WTC11 (cell line): ENCODE results near the gene NXPH3. TPM values are rescaled to one million over a fixed set of nuclear protein-coding genes. Genes with fewer than 3 reads are reported as not detected.

ENCODE experiments used
- ATAC-seq: fragments of 200-7000 bp; cut with Tn5 transposase; 2 replicates; pipeline ENCODE4 v1.10.0; 2021; ENCODE audit warnings: mild to moderate bottlenecking, moderate library complexity
- CTCF ChIA-PET: fragments of 300-600 bp; sonication (Branson Sonifier 250); formaldehyde crosslinking; loops from one replicate; lab custom pipeline; 2021; ENCODE audit warnings: antibody characterized with exemption; lab: Charles Lee
- POLR2A ChIA-PET: fragments of 350-600 bp; sonication (Branson Sonifier 250); formaldehyde crosslinking; loops from one replicate; lab custom pipeline; 2021; ENCODE audit warnings: antibody characterized with exemption; lab: Charles Lee
- DNase-seq: peaks from one replicate; pipeline ENCODE4 v3.0.0; 2021; ENCODE audit warnings: low spot score
- H3K27ac Mint-ChIP-seq: 2 replicates; pipeline ENCODE4 v1.8.0; 2021; ENCODE audit warnings: mixed read lengths
- H3K27me3 Mint-ChIP-seq: 2 replicates; pipeline ENCODE4 v1.8.0; 2021; ENCODE audit warnings: low read depth, mild to moderate bottlenecking, moderate library complexity, mixed read lengths
- H3K36me3 Mint-ChIP-seq: 2 replicates; pipeline ENCODE4 v1.8.0; 2021; ENCODE audit warnings: mixed read lengths
- H3K4me1 Mint-ChIP-seq: 2 replicates; pipeline ENCODE4 v1.8.0; 2022; ENCODE audit warnings: mixed read lengths
- H3K4me3 Mint-ChIP-seq: 2 replicates; pipeline ENCODE4 v1.8.0; 2021; ENCODE audit warnings: mild to moderate bottlenecking, moderate library complexity, mixed read lengths
- H3K9me3 Mint-ChIP-seq: 2 replicates; pipeline ENCODE4 v1.8.0; 2021; ENCODE audit warnings: mixed read lengths
- AFF4 ChIP-seq: sonication (generic); formaldehyde crosslinking; IDR thresholded peaks from 2 replicates; pipeline ENCODE4 v1.8.1; 2023; ENCODE audit warnings: mild to moderate bottlenecking, missing genetic modification reagents, borderline replicate concordance
- AR ChIP-seq: fragments of 250-450 bp; sonication (Bioruptor Pico); IDR thresholded peaks from 2 replicates; pipeline ENCODE4 v1.9.0; 2021; ENCODE audit warnings: mild to moderate bottlenecking
- ATF1 ChIP-seq: sonication (generic); formaldehyde crosslinking; IDR thresholded peaks from 2 replicates; pipeline ENCODE4 v1.8.1; 2023; ENCODE audit warnings: mild to moderate bottlenecking, moderate library complexity, missing genetic modification reagents
- CDX4 ChIP-seq: fragments of 250-450 bp; sonication (Bioruptor Pico); IDR thresholded peaks from 2 replicates; pipeline ENCODE4 v1.9.0; 2021; ENCODE audit warnings: moderate library complexity, mild to moderate bottlenecking, inconsistent platforms, borderline replicate concordance
- CREB1 ChIP-seq: sonication (generic); formaldehyde crosslinking; IDR thresholded peaks from 2 replicates; pipeline ENCODE4 v1.8.0; 2023; ENCODE audit warnings: mild to moderate bottlenecking, missing genetic modification reagents
- E2F4 ChIP-seq: sonication (generic); formaldehyde crosslinking; IDR thresholded peaks from 2 replicates; pipeline ENCODE4 v1.8.1; 2022; ENCODE audit warnings: low read depth, mild to moderate bottlenecking, moderate library complexity, missing genetic modification reagents, borderline replicate concordance
- ELF4 ChIP-seq: sonication (generic); formaldehyde crosslinking; IDR thresholded peaks from 2 replicates; pipeline ENCODE4 v1.8.1; 2022; ENCODE audit warnings: low read depth, mild to moderate bottlenecking, moderate library complexity, missing genetic modification reagents
- ERG ChIP-seq: fragments of 250-450 bp; sonication (Bioruptor Pico); IDR thresholded peaks from 2 replicates; pipeline ENCODE4 v1.8.0; 2021; ENCODE audit warnings: mild to moderate bottlenecking
- JUN ChIP-seq: sonication (generic); formaldehyde crosslinking; IDR thresholded peaks from 2 replicates; pipeline ENCODE4 v1.8.0; 2023; ENCODE audit warnings: mild to moderate bottlenecking, missing genetic modification reagents
- MAX ChIP-seq: sonication (generic); formaldehyde crosslinking; IDR thresholded peaks from 2 replicates; pipeline ENCODE4 v1.8.0; 2022; ENCODE audit warnings: mild to moderate bottlenecking, missing genetic modification reagents
- PREB ChIP-seq: sonication (generic); formaldehyde crosslinking; IDR thresholded peaks from 2 replicates; pipeline ENCODE4 v1.8.1; 2022; ENCODE audit warnings: mild to moderate bottlenecking, missing genetic modification reagents, moderate library complexity, borderline replicate concordance
- PRRX2 ChIP-seq: fragments of 250-450 bp; sonication (Bioruptor Pico); IDR thresholded peaks from 2 replicates; pipeline ENCODE4 v1.8.0; 2021; ENCODE audit warnings: mild to moderate bottlenecking
- STAT6 ChIP-seq: sonication (generic); formaldehyde crosslinking; conservative IDR thresholded peaks from 2 replicates; pipeline ENCODE4 v1.8.1; 2023; ENCODE audit warnings: mild to moderate bottlenecking, low read depth, missing genetic modification reagents, moderate library complexity
- ZNF219 ChIP-seq: sonication (generic); formaldehyde crosslinking; IDR thresholded peaks from 2 replicates; pipeline ENCODE4 v1.8.0; 2023; ENCODE audit warnings: missing genetic modification reagents, mild to moderate bottlenecking, borderline replicate concordance
- ZNF317 ChIP-seq: sonication (generic); formaldehyde crosslinking; IDR thresholded peaks from 2 replicates; pipeline ENCODE4 v1.8.1; 2023; ENCODE audit warnings: low read depth, mild to moderate bottlenecking, moderate library complexity, missing genetic modification reagents, borderline replicate concordance
- ZSCAN18 ChIP-seq: fragments of 250-450 bp; sonication (Bioruptor Pico); IDR thresholded peaks from 2 replicates; pipeline ENCODE4 v2.1.2; 2022; ENCODE audit warnings: mild to moderate bottlenecking, moderate library complexity
- total RNA-seq: library from RNA; stranded (reverse); gene quantifications from 3 replicates; pipeline ENCODE4 v1.2.3, GENCODE V29; 2021

The NXPH3 gene
- total RNA-seq, 1 experiment from 2014 or later, result 3.4 TPM

- H3K36me3 Mint-ChIP-seq, result no peaks in the 10 kb centered on the region
- no peak overlapping the region for H3K4me3 Mint-ChIP-seq
- ChIA-PET CTCF (interaction anchor here (1.1 to 7.4 kb wide), 9 partner anchors 10 to 329 kb away, joined by 3 to 68 read pairs (median 7); partner anchors contain the start of gene NGFR), POLR2A (no interaction called here)
- peaks cover 5% of the 10 kb centered on the region; the same call in 1 of the 2 replicates for H3K27me3 Mint-ChIP-seq
- TF ChIP-seq ZNF219 (CRISPR knock-in tag), result no peak
- TF ChIP-seq PREB (CRISPR knock-in tag), result no peak
- TF ChIP-seq PRRX2, result no peak
- TF ChIP-seq CDX4 (CRISPR knock-in tag), result no peak
- no peak for TF ChIP-seq AFF4 (CRISPR knock-in tag)
- no peak for TF ChIP-seq JUN (CRISPR knock-in tag)
- TF ChIP-seq ZNF317 (CRISPR knock-in tag), result no peak
- no peak for TF ChIP-seq CREB1 (CRISPR knock-in tag)
- TF ChIP-seq STAT6 (CRISPR knock-in tag), result no peak
- TF ChIP-seq ZSCAN18 (CRISPR knock-in tag), result no peak
- H3K27ac Mint-ChIP-seq, result no peak overlapping the region
- DNase-seq, result no peak
- H3K4me1 Mint-ChIP-seq, result peaks cover 30% of the 10 kb centered on the region
- peaks cover 12% of the 10 kb centered on the region for H3K9me3 Mint-ChIP-seq
- ATAC-seq, result no peak; the same call in 1 of the 2 replicates
Measured at GRCh38 chr17:49546546-49547535, 28.8 kb upstream of the NXPH3 start.

GRCh38 chr17:49547566-49547965 is 28.1 kb upstream of the NXPH3 start:
- ATAC-seq, result no peak
- H3K4me3 Mint-ChIP-seq, result no peak overlapping the region
- H3K36me3 Mint-ChIP-seq, result no peaks in the 10 kb centered on the region
- peaks cover 30% of the 10 kb centered on the region for H3K4me1 Mint-ChIP-seq
- no peak for DNase-seq
- peaks cover 5% of the 10 kb centered on the region; the same call in 1 of the 2 replicates for H3K27me3 Mint-ChIP-seq
- CTCF ChIA-PET, result interaction anchor here (1.1 to 7.4 kb wide), 10 partner anchors 9 to 329 kb away, joined by 3 to 68 read pairs (median 6); partner anchors contain the start of genes NGFR and PHB1
- POLR2A ChIA-PET, result no interaction called here
- H3K27ac Mint-ChIP-seq, result no peak overlapping the region
- H3K9me3 Mint-ChIP-seq, result peaks cover 12% of the 10 kb centered on the region
- TF ChIP-seq ELF4, result no peak
- TF ChIP-seq ERG, result no peak
- no peak for TF ChIP-seq ATF1 (CRISPR knock-in tag)
- no peak for TF ChIP-seq E2F4 (CRISPR knock-in tag)
- TF ChIP-seq MAX (CRISPR knock-in tag), result no peak
- TF ChIP-seq AR (CRISPR knock-in tag), result no peak
